Cardiac fibroblast (primary cell): ENCODE measurements around the gene PDE10A.

Experiments
- DNase-seq, 2 donors: peaks; one replicate each; pipeline versions ENCODE4 v3.0.0 to v3.0.0-alpha.2; 2010; ENCODE audit warnings: low read depth in 2 of 2
- H3K4me3 ChIP-seq, 2 donors: replicated peaks in 1 of 2; 1 replicate in 1 of 2; 2 replicates in 1 of 2; pipeline ENCODE4 v1.5.1; 2011; ENCODE audit warnings: low read depth in 2 of 2, low read length in 2 of 2, mild to moderate bottlenecking in 2 of 2, moderate library complexity in 1 of 2
- CTCF ChIP-seq: IDR thresholded peaks from one replicate; pipeline ENCODE4 v1.5.1; 2011; ENCODE audit warnings: low read depth, mild to moderate bottlenecking, low read length, inconsistent platforms

PDE10A gene

GRCh38 chr6:165292657-165293056 is 370.4 kb downstream of the PDE10A start:
- H3K4me3 ChIP-seq: no peak overlapping the region
- TF ChIP-seq CTCF: no peak
- no peak for DNase-seq
